HCT116 (cell line): ENCODE measurements around the gene COA1. TPM values are rescaled to one million over a fixed set of nuclear protein-coding genes. Genes with fewer than 3 reads are reported as not detected.
"Not testable (repeated sequence)": the region's sequence is repeated elsewhere in the genome, so short reads cannot be mapped to it uniquely, and the experiment has no call there.

Experiments used
- ATAC-seq: fragments of 200-7000 bp; cut with Tn5 transposase; 2 replicates; pipeline ENCODE4 v1.9.1; 2020; ENCODE audit warnings: mild to moderate bottlenecking, moderate library complexity
- BruUV-seq: library from RNA; stranded (reverse); fragments of 400-500 nt; replicated peaks from 2 replicates; lab custom pipeline; 2021; lab: Mats Ljungman, UMichigan
- CTCF ChIA-PET: fragments of 300-600 bp; sonication (Branson Sonifier 250); formaldehyde crosslinking; loops from one replicate; lab custom pipeline; 2021; ENCODE audit warnings: antibody characterized with exemption; lab: Charles Lee
- POLR2A ChIA-PET: fragments of 300-600, 350-600 bp; sonication (Branson Sonifier 250); formaldehyde crosslinking; loops from one replicate; lab custom pipeline; 2021; ENCODE audit warnings: antibody characterized with exemption; lab: Charles Lee
- RAD21 ChIA-PET, 2 experiments: fragments of 300-600 bp; sonication (Branson Sonifier 250); formaldehyde crosslinking; loops; one replicate each; lab custom pipeline; 2023; ENCODE audit warnings: low total read pairs in 2 of 2; ENCODE audit not compliant: uncharacterized antibody in 2 of 2, unreplicated experiment in 2 of 2, low non-redundant PET in 1 of 2; lab: Charles Lee
- DNase-seq: peaks from one replicate; pipeline ENCODE4 v3.0.0-alpha.2; 2010; ENCODE audit warnings: low read depth, low spot score
- H2AFZ ChIP-seq: fragments of 200-600 bp; shearing (Covaris generic), sonication (generic); 2 replicates; pipeline ENCODE4 v1.6.1; 2017; ENCODE audit warnings: low read depth, mixed run types, mixed read lengths, antibody characterized with exemption, low read length; ENCODE audit not compliant: poor library complexity, severe bottlenecking
- H3K27ac ChIP-seq: 2 replicates; pipeline ENCODE4 v1.5.1; 2012; ENCODE audit warnings: low read depth, low read length
- H3K27me3 ChIP-seq: fragments of 200-600 bp; sonication (generic); 2 replicates; pipeline ENCODE4 v1.6.1; 2016; ENCODE audit warnings: mixed run types, low read length, mixed read lengths; ENCODE audit not compliant: insufficient read depth
- H3K36me3 ChIP-seq, 2 experiments: fragments of 200-500 bp in 1 of 2; fragments of 200-600 bp in 1 of 2; sonication (Bioruptor generic) in 1 of 2; sonication (generic) in 1 of 2; 2 replicates each; pipeline versions ENCODE4 v1.5.1 to v1.6.1; 2014 to 2016; ENCODE audit warnings: low read length in 2 of 2, inconsistent platforms in 1 of 2, mixed read lengths in 1 of 2, mixed run types in 1 of 2; ENCODE audit not compliant: insufficient read depth in 2 of 2, control insufficient read depth in 1 of 2
- H3K4me1 ChIP-seq, 2 experiments: fragments of 200-600 bp in 1 of 2; sonication (generic) in 1 of 2; 2 replicates each; pipeline versions ENCODE4 v1.5.1 to v1.6.1; 2012 to 2017; ENCODE audit warnings: low read length in 2 of 2, inconsistent platforms in 1 of 2, mild to moderate bottlenecking in 1 of 2, mixed read lengths in 1 of 2, mixed run types in 1 of 2, moderate library complexity in 1 of 2; ENCODE audit not compliant: insufficient read depth in 2 of 2, control insufficient read depth in 1 of 2
- H3K4me2 ChIP-seq: fragments of 200-600 bp; sonication (generic); 2 replicates; pipeline ENCODE4 v1.6.1; 2017; ENCODE audit warnings: mixed run types, low read length, mixed read lengths
- H3K4me3 ChIP-seq, 2 experiments: fragments of 200-600 bp in 1 of 2; sonication (generic) in 1 of 2; replicated peaks in 1 of 2; 2 replicates each; pipeline ENCODE4 v1.5.1; 2011 to 2016; ENCODE audit warnings: low read length in 2 of 2, control low read depth in 1 of 2, low read depth in 1 of 2, mild to moderate bottlenecking in 1 of 2, mixed read lengths in 1 of 2, mixed run types in 1 of 2
- H3K79me2 ChIP-seq: fragments of 200-600 bp; sonication (generic); 2 replicates; pipeline ENCODE4 v1.6.1; 2017; ENCODE audit warnings: mild to moderate bottlenecking, mixed run types, low read length, moderate library complexity, mixed read lengths; ENCODE audit not compliant: insufficient read depth
- H3K9ac ChIP-seq: fragments of 200-600 bp; sonication (generic); 2 replicates; pipeline ENCODE4 v1.6.1; 2016; ENCODE audit warnings: low read length, mixed read lengths
- H3K9me2 ChIP-seq: fragments of 200-600 bp; sonication (generic), shearing (Covaris generic); 2 replicates; pipeline ENCODE4 v1.6.1; 2017; ENCODE audit warnings: mixed run types, mild to moderate bottlenecking, moderate library complexity; ENCODE audit not compliant: insufficient read depth
- H3K9me3 ChIP-seq, 2 experiments: fragments of 200-500 bp in 1 of 2; fragments of 200-600 bp in 1 of 2; sonication (Bioruptor generic) in 1 of 2; sonication (generic) in 1 of 2; 2 replicates each; pipeline ENCODE4 v1.6.1; 2014 to 2017; ENCODE audit warnings: low read length in 2 of 2, mixed read lengths in 2 of 2, inconsistent platforms in 1 of 2, low read depth in 1 of 2, mild to moderate bottlenecking in 1 of 2, mixed run types in 1 of 2, moderate library complexity in 1 of 2; ENCODE audit not compliant: control insufficient read depth in 1 of 2, insufficient read depth in 1 of 2
- H4K20me1 ChIP-seq: fragments of 200-600 bp; sonication (generic), shearing (Covaris generic); 2 replicates; pipeline ENCODE4 v1.6.1; 2017; ENCODE audit warnings: mixed run types, mild to moderate bottlenecking, moderate library complexity; ENCODE audit not compliant: insufficient read depth
- intact Hi-C: fragments of 100-400 bp; cut with micrococcal nuclease; formaldehyde crosslinking; loops from 2 replicates; pipeline ENCODE4 v1.10.0; 2022
- total RNA-seq: library from RNA; stranded (reverse); gene quantifications from one replicate; pipeline ENCODE4 v1.2.1, GENCODE V29; 2021; ENCODE audit not compliant: unreplicated experiment

Gene COA1
- total RNA-seq, 1 experiment from 2014 or later: 78.5 TPM

DNA sequence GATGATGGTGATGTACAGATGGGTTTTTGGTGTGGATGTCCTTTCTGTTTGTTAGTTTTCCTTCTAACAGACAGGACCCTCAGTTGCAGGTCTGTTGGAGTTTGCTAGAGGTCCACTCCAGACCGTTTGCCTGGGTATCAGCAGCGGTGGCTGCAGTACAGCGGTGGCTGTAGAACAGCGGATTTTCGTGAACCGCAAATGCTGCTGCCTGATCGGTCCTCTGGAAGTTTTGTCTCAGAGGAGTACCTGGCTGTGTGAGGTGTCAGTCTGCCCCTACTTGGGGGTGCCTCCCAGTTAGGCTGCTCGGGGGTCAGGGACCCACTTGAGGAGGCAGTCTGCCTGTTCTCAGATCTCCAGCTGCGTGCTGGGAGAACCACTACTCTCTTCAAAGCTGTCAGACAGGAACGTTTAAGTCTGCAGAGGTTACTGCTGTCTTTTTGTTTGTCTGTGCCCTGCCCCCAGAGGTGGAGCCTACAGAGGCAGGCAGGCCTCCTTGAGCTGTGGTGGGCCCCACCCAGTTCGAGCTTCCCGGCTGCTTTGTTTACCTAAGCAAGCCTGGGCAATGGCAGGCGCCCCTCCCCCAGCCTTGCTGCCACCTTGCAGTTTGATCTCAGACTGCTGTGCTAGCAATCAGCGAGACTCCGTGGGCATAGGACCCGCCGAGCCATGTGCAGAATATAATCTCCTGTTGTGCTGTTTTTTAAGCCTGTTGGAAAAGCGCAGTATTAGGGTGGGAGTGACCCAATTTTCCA is 49.1 kb upstream of the COA1 start:
- BruUV-seq, POLR2A ChIA-PET: not testable (repeated sequence)

DNA sequence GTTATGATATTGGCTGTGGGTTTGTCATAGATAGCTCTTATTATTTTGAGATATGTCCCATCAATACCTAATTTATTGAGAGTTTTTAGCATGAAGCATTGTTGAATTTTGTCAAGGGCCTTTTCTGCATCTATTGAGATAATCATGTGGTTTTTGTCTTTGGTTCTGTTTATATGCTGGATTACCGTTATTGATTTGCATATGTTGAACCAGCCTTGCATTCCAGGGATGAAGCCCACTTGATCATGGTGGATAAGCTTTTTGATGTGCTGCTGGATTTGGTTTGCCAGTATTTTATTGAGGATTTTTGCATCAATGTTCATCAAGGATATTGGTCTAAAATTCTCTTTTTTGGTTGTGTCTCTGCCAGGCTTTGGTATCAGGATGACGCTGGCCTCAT is 45.9 kb upstream of the COA1 start:
- H3K9me3 ChIP-seq, BruUV-seq, H3K36me3 ChIP-seq, H3K27ac ChIP-seq, DNase-seq, H3K4me2 ChIP-seq, H2AFZ ChIP-seq, H3K27me3 ChIP-seq, RAD21 ChIA-PET, POLR2A ChIA-PET, H3K9me2 ChIP-seq, CTCF ChIA-PET, H4K20me1 ChIP-seq, H3K9ac ChIP-seq, ATAC-seq, intact Hi-C loops, H3K79me2 ChIP-seq, H3K4me3 ChIP-seq: not testable (repeated sequence)
- H3K4me1 ChIP-seq: peaks cover 8 to 10% of the 10 kb centered on the region in 2 experiments

More for the DNA sequence above, 49.1 kb upstream of the COA1 start:
- intact Hi-C loops, CTCF ChIA-PET, H3K36me3 ChIP-seq, H3K79me2 ChIP-seq, H4K20me1 ChIP-seq, H2AFZ ChIP-seq, H3K9me3 ChIP-seq, DNase-seq, H3K9me2 ChIP-seq, H3K27me3 ChIP-seq: not testable (repeated sequence)
- H3K4me3 ChIP-seq: peak overlapping the region; percentile 23 to 42; a peak in 3 of 4 replicates
- H3K9ac ChIP-seq: 0 out of 2 replicates have a peak overlapping the region, but pooled peaks have one; percentile 40
- ATAC-seq: 0 out of 2 replicates have a peak, but pooled peaks have one; percentile 40
- peaks cover 8 to 10% of the 10 kb centered on the region in 2 experiments for H3K4me1 ChIP-seq
- H3K27ac ChIP-seq: peak overlapping the region; percentile 64
- peak overlapping the region; percentile 69 for H3K4me2 ChIP-seq
- RAD21 ChIA-PET: interaction anchor here in 1 of 2 experiments (1.0 kb wide), 1 partner anchor 196 kb away, joined by 3 read pairs; no protein-coding TSS in a partner anchor

DNA sequence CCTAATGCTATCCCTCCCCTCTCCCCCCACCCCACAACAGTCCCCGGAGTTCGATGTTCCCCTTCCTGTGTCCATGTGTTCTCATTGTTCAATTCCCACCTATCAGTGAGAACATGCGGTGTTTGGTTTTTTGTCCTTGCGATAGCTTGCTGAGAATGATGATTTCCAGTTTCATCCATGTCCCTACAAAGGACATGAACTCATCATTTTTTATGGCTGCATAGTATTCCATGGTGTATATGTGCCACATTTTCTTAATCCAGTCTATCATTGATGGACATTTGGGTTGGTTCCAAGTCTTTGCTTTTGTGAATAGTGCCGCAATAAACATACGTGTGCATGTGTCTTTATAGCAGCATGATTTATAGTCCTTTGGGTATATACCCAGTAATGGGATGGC is 43.9 kb upstream of the COA1 start:
- DNase-seq, H3K27me3 ChIP-seq, CTCF ChIA-PET, H3K9ac ChIP-seq, RAD21 ChIA-PET, intact Hi-C loops, H4K20me1 ChIP-seq, ATAC-seq, POLR2A ChIA-PET, H3K9me2 ChIP-seq, BruUV-seq, H3K4me2 ChIP-seq, H3K4me3 ChIP-seq, H2AFZ ChIP-seq, H3K27ac ChIP-seq, H3K9me3 ChIP-seq, H3K4me1 ChIP-seq, H3K36me3 ChIP-seq, H3K79me2 ChIP-seq: not testable (repeated sequence)
